Activated CD8-positive, alpha-beta memory T cell treated with anti-CD3 and anti-CD28 coated beads, Interleukin-2, amount 50 U/mL, for 1 hour (primary cell): Measurements from ENCODE around the gene GATAD2A.
A peak's percentile ranks its signal among the peaks of the same experiment; 100 is the strongest.
"Not testable (repeated sequence)": the region's sequence is repeated elsewhere in the genome, so short reads cannot be mapped to it uniquely, and the experiment has no call there.

Experiments
- DNase-seq: peaks from one replicate; pipeline ENCODE4 v3.0.0-alpha.2; 2020; ENCODE audit errors: extremely low read depth

The GATAD2A gene

GRCh38 chr19:19447536-19448237 is 42.2 kb downstream of the GATAD2A start:
- DNase-seq = no peak

GRCh38 chr19:19448238-19448544 is 42.7 kb downstream of the GATAD2A start:
- DNase-seq = no peak

- DNase-seq = no peak
These were observed 46.2 kb downstream of the GATAD2A start for GRCh38 chr19:19451429-19452242.

- DNase-seq = no peak
These were observed 47.0 kb downstream of the GATAD2A start for GRCh38 chr19:19452243-19453124.

GRCh38 chr19:19453125-19453454 is 47.6 kb downstream of the GATAD2A start:
- no peak for DNase-seq

- DNase-seq = not testable (repeated sequence)
These were observed 49.9 kb downstream of the GATAD2A start for GRCh38 chr19:19455166-19455919.

GRCh38 chr19:19457671-19458070 is 52.2 kb downstream of the GATAD2A start:
- no peak for DNase-seq

GRCh38 chr19:19458110-19458816 is 52.8 kb downstream of the GATAD2A start:
- DNase-seq = no peak

GRCh38 chr19:19459073-19459472 is 53.6 kb downstream of the GATAD2A start:
- DNase-seq = no peak

- DNase-seq = peak; percentile 58
These were observed 54.3 kb downstream of the GATAD2A start for GRCh38 chr19:19459707-19460251.

GRCh38 chr19:19460258-19460731 is 54.8 kb downstream of the GATAD2A start:
- no peak for DNase-seq

GRCh38 chr19:19460761-19461265 is 55.3 kb downstream of the GATAD2A start:
- no peak for DNase-seq

GRCh38 chr19:19461306-19461670 is 55.8 kb downstream of the GATAD2A start:
- no peak for DNase-seq

GRCh38 chr19:19461671-19462622 is 56.5 kb downstream of the GATAD2A start:
- DNase-seq = no peak

- no peak for DNase-seq
These were observed 58.1 kb downstream of the GATAD2A start for GRCh38 chr19:19463348-19464117.

- no peak for DNase-seq
These were observed 59.0 kb downstream of the GATAD2A start for GRCh38 chr19:19464339-19465098.

GRCh38 chr19:19465436-19466070 is 60.1 kb downstream of the GATAD2A start:
- no peak for DNase-seq
